GM21447 (cell line): ENCODE measurements around the gene HAGHL.

ENCODE experiments used
- ATAC-seq: cut with Tn5 transposase; IDR thresholded peaks from one replicate; pipeline ENCODE4 v1.9.1; 2021; ENCODE audit not compliant: unreplicated experiment

The HAGHL gene

DNA sequence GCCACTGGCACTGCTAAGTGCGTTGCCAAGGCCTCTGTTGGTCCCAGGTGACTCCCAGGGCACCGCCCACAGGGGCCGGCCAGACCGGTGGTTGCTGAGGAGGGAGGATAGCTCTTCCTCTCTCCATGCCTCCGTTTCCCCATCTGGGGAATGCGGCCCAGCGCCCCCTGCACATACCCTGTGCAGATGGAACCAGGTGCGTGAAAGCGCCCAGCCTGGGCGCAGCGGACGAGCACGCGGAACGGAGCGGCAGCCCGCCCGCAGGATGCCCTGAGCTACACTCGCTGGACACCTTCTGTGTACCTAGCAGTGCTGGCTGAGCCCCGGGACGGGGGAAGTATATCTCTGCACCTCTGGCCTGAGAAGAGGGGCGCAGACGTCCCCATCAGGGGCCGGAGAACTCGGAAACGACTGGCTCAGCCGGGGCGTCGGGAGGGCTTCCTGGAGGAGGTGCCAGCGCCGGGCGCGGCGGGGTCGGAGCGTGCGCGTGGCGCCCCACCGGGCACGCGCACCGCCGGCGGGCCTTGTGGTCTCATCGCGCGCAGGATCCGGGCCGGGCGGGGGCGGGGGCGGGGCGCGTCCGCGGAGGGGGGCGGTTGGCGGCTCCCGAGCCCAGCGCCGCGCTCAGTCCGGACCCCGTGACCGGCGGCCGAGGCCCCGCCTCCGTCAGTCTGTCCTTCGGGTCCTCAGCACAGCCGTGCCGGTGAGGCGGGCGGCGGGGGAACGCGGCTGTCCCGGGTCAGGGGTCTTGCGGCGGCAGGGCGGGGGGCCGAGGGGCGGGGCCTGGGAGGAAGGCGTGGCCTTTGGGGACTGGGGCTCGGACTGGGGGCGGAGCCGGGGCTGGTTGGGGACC, at the start of gene HAGHL, which contains the start of gene CCDC78:
Gene HAGHL (plus strand): TSS at position 669 of the 853 bp plus-strand sequence. CDS start 404 bp downstream, outside the sequence.
Gene CCDC78 (minus strand): TSS at position 6 of the 853 bp plus-strand sequence. CDS start 76 bp downstream, outside the sequence.
- no peak for ATAC-seq

DNA sequence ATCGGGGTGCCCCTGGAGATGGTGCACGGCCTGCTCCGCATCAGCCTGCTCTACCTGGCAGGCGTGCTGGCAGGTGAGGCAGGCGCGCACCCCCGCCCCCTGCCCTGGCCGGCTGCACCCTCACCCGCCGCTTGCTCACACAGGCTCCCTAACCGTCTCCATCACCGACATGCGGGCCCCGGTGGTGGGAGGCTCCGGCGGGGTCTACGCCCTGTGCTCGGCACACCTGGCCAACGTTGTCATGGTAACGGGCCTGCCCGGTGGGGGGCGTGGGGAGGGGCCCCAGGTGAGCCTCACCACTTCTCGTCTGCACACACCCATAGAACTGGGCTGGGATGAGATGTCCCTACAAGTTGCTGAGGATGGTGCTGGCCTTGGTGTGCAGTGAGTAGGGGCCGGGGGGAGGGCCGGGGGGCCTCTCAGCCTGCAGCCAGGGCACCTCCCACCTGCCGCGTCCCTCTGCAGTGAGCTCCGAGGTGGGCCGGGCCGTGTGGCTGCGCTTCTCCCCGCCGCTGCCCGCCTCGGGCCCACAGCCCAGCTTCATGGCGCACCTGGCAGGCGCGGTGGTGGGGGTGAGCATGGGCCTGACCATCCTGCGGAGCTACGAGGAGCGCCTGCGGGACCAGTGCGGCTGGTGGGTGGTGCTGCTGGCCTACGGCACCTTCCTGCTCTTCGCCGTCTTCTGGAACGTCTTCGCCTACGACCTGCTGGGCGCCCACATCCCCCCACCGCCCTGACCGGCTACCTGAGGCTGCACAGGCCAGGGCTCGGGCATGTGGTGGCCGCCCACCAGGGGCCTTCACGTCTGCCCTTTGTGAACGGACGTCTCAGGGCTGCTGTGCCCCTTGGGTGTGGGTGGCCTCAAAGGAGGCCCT, 49.4 kb upstream of the HAGHL start:
- ATAC-seq: no peak

- no peak for ATAC-seq
Measured at GRCh38 chr16:678209-678857, 48.6 kb upstream of the HAGHL start.

GRCh38 chr16:678858-679813, 47.8 kb upstream of the HAGHL start:
- ATAC-seq: no peak

DNA sequence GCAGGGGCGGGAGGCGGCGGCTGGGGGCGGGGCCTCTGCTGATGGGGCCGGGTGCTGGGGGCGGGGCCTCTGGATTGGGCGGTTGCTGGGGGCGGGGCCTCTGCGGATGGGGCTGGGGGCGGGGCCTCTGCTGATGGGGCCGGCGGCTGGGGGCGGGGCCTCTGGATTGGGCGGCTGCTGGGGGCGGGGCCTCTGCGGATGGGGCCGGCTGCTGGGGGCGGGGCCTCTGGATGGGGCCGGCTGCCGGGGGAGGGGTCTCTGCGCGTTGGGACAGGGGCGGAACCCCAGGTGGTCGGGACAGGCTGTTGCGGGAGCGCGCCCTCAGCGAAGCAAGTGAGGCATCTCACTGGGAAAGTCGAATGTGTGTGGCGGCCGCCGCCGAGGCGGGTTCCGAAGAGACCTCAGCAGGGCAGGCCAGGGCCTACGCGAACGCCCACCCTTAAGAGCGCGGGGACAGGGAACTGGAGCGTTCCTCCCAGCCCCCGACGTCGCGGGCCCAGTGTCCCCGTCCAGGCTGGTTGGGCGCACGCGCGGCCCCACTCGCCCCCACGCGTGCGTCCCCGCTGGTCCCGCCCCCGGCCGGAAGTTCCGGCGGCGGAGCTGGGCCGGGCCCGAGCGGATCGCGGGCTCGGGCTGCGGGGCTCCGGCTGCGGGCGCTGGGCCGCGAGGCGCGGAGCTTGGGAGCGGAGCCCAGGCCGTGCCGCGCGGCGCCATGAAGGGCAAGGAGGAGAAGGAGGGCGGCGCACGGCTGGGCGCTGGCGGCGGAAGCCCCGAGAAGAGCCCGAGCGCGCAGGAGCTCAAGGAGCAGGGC, 46.9 kb upstream of the HAGHL start, which contains the start of gene STUB1:
Gene STUB1 (plus strand): TSS at position 597 of the 811 bp plus-strand sequence. CDS start 116 bp downstream, at position 713.
- ATAC-seq: peak; percentile 37

GRCh38 chr16:680625-680945, 46.3 kb upstream of the HAGHL start:
- no peak for ATAC-seq

GRCh38 chr16:680967-681745, 45.8 kb upstream of the HAGHL start:
- no peak for ATAC-seq

DNA sequence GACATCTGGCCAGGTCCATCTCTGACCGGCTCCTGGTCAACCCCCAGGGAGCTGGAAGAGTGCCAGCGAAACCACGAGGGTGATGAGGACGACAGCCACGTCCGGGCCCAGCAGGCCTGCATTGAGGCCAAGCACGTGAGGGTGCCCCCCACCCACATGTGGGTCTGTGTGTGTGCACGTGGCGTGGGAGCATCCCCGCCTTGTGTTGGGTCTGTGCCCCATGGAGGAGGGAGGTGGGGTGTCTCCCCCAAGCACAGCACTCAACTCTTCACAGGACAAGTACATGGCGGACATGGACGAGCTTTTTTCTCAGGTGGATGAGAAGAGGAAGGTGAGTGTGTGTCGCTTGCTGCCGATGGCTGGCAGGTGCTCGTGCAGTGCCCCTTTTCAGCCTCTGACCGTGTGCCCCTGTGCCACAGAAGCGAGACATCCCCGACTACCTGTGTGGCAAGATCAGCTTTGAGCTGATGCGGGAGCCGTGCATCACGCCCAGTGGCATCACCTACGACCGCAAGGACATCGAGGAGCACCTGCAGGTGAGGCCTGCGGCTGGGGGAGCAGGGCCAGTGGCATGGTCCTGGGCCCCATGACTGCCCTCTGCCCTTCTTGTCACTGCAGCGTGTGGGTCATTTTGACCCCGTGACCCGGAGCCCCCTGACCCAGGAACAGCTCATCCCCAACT, 45.0 kb upstream of the HAGHL start:
- no peak for ATAC-seq

- no peak for ATAC-seq
Measured at GRCh38 chr16:682493-683395, 44.2 kb upstream of the HAGHL start.

GRCh38 chr16:683396-684070, 43.4 kb upstream of the HAGHL start:
- ATAC-seq: no peak

- ATAC-seq: peak; percentile 47
Measured at GRCh38 chr16:684071-684794, 42.7 kb upstream of the HAGHL start, which contains the start of gene JMJD8. Gene JMJD8 (minus strand): TSS chr16:684334. CDS start chr16:684319, 15 bp downstream.

DNA sequence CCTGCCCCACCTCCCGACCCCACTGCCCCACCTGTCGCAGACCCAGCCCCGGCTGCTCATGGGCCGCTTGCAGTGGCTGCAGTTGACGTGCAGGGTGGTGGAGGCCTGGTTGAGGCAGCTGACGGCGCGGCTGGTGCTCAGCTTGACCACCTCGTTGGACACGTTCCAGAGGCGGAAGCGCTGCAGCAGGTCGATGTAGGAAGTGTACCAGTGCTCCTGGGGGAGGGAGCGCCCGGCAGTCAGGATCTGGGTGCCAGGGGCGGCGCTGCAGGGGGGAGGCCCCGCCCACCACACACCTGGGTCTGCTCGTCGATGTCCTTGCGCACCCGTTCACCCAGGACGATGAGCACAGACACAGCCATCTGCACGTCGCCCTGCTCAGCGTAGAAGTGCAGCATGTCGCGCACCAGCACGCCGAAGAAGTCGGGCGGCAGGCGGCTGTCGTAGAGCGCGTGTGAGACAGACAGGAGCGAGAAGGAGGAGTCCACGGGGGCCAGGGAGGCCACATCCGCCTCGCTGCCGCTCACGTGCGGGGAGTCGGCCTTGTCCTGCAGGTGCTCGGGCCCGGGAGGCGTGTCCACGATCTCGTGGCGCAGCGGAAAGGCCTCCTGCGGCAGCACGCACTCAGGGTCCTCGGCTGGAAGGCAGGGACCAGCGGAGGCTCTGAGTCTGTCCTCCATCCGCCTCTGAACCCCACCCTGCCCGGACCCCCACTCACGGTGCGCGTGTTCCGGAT, 41.8 kb upstream of the HAGHL start:
- no peak for ATAC-seq

DNA sequence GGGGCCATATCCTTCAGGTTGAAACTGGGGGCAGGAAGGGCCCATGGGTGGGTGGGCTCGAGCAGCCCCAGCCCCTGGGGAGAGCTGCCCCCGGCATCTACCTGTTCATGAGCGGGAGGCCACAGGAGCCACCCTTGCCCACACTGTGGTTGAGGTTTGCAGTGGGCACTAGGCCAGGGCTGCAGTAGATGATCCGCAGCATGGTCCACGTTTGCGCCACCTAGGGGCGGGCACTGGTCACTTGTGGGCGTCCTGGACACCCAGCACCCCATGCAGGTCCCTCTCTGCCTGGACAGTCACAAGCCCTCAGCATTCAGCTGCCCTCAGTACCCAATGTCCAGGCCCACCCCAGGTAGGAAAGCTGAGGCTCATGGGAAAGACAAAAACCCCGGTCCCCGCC, 40.9 kb upstream of the HAGHL start:
- ATAC-seq: no peak

GRCh38 chr16:686459-687260, 40.2 kb upstream of the HAGHL start:
- ATAC-seq: no peak
